Measurements from ENCODE around the gene DNAH10.

- TF ChIP-seq CTCF (conservative IDR thresholded peaks at IDR 0.05) (no peak), ZFX (IDR thresholded peaks at IDR 0.05) (no peak)
Observed at GRCh38 chr12:123899368-123899767, 137.3 kb downstream of the DNAH10 start.

Data from C4-2B (cell line).